HCT116 (cell line): Measurements from ENCODE around the gene THOC2.

Experiments used
- CTCF ChIP-seq, 3 experiments: fragments of 200-600 bp in 1 of 3; sonication (generic) in 1 of 3; IDR thresholded peaks in 2 of 3; conservative IDR thresholded peaks in 1 of 3; 2 replicates each; pipeline ENCODE4 v1.5.1; 2012 to 2017; ENCODE audit warnings: low read depth in 2 of 3, low read length in 2 of 3, antibody characterized with exemption in 1 of 3, borderline replicate concordance in 1 of 3, control low read depth in 1 of 3, mild to moderate bottlenecking in 1 of 3, mixed read lengths in 1 of 3, mixed run types in 1 of 3, moderate library complexity in 1 of 3; ENCODE audit not compliant: insufficient read depth in 1 of 3
- EZH2 ChIP-seq: fragments of 200-600 bp; sonication (generic); IDR thresholded peaks from 2 replicates; pipeline ENCODE4 v1.6.1; 2017; ENCODE audit warnings: antibody characterized with exemption, mixed run types
- POLR2A ChIP-seq: IDR thresholded peaks from 2 replicates; pipeline ENCODE4 v1.7.0; 2011; ENCODE audit warnings: borderline replicate concordance; ENCODE audit not compliant: insufficient read depth, insufficient read length; ENCODE audit errors: extremely low read depth
- POLR2AphosphoS5 ChIP-seq: IDR thresholded peaks from 2 replicates; pipeline ENCODE4 v1.6.1; 2011; ENCODE audit warnings: mild to moderate bottlenecking, low read depth, low read length, moderate library complexity
- ZNF274 ChIP-seq: fragments of 200-500 bp; sonication (Bioruptor generic); IDR thresholded peaks from 2 replicates; pipeline ENCODE4 v1.6.1; 2014; ENCODE audit warnings: mild to moderate bottlenecking, low read depth, low read length, inconsistent platforms
- TF ChIP-seq, protein P1 (sequence below): IDR thresholded peaks from 2 replicates; pipeline ENCODE4 v1.6.1; 2012

DNA sequence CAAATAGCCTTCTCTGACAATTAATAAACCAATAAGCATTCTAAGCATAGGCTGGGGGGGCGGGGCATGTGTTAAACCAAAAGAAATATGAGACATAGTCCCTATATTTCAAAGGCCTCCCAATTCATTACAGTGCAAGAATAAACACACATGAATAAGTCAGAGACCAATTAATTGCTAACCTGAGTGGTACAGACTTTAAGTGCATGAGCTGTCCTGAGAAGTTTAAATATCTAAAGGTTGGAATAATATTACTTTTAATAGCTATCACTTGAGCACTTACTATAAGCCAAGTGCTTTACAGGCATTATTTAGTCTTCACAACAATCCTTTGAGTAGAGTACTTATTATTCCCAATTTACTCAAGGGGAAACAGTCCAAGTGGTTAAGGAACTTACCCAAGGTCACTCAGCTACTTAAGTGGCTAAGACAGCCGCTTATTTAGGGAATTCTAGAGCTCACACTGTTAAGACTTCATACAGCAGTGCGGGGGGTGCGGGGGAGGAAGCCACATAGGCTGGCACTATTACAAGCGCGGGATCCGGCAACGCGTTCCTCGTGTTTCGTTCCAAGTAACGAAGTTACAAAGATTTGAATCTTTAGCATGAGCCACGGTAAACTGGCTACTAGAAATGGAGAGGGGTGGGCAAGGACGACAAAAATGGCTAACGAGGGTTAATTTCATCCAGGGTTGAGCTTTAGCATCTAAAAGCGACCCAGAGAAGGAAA is 1.4 kb downstream of the THOC2 start:
- TF ChIP-seq CTCF (IDR thresholded peaks at IDR 0.05 in 2 of 3, conservative IDR thresholded peaks at IDR 0.05 in 1 of 3; ENCODE audit: borderline replicate concordance in 1 of 3, insufficient read depth in 1 of 3, low read depth in 2 of 3, low read length in 2 of 3): no peak
- TF ChIP-seq, protein P1, sequence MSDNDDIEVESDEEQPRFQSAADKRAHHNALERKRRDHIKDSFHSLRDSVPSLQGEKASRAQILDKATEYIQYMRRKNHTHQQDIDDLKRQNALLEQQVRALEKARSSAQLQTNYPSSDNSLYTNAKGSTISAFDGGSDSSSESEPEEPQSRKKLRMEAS: no peak
- no peak for TF ChIP-seq POLR2AphosphoS5
- TF ChIP-seq ZNF274: no peak
- TF ChIP-seq POLR2A: no peak
- TF ChIP-seq EZH2: no peak
